IMR-90 (cell line): ENCODE results near the gene SLPI.

ENCODE experiments used
- BHLHE40 ChIP-seq: fragments of 150-350 bp; IDR thresholded peaks from 2 replicates; pipeline ENCODE4 v1.6.1; 2016; ENCODE audit warnings: mild to moderate bottlenecking, low read depth, low read length
- CEBPB ChIP-seq: IDR thresholded peaks from 2 replicates; pipeline ENCODE4 v1.6.1; 2012; ENCODE audit warnings: low read depth, low read length, improper control_type of control experiment
- CTCF ChIP-seq: conservative IDR thresholded peaks from 2 replicates; pipeline ENCODE4 v1.5.1; 2012; ENCODE audit warnings: mild to moderate bottlenecking, low read depth, low read length, improper control_type of control experiment
- ELK1 ChIP-seq: fragments of 150-350 bp; IDR thresholded peaks from 2 replicates; pipeline ENCODE4 v1.6.1; 2016; ENCODE audit warnings: low read depth, mild to moderate bottlenecking, low read length, moderate library complexity, borderline replicate concordance
- MAFK ChIP-seq: IDR thresholded peaks from 2 replicates; pipeline ENCODE4 v1.6.1; 2012; ENCODE audit warnings: low read depth, low read length, improper control_type of control experiment
- MAZ ChIP-seq: IDR thresholded peaks from 2 replicates; pipeline ENCODE4 v1.6.1; 2012; ENCODE audit warnings: low read depth, mild to moderate bottlenecking, low read length, improper control_type of control experiment, moderate library complexity, borderline replicate concordance
- MXI1 ChIP-seq: IDR thresholded peaks from 2 replicates; pipeline ENCODE4 v1.6.1; 2012; ENCODE audit warnings: low read depth, mild to moderate bottlenecking, low read length, moderate library complexity, borderline replicate concordance
- NFE2L2 ChIP-seq: fragments of 150-350 bp; IDR thresholded peaks from 2 replicates; pipeline ENCODE4 v1.6.1; 2016; ENCODE audit warnings: low read depth, mild to moderate bottlenecking, low read length
- POLR2A ChIP-seq: IDR thresholded peaks from 2 replicates; pipeline ENCODE4 v1.6.1; 2012; ENCODE audit warnings: mild to moderate bottlenecking, low read depth, low read length
- RAD21 ChIP-seq: IDR thresholded peaks from 2 replicates; pipeline ENCODE4 v1.6.1; 2012; ENCODE audit warnings: low read length, improper control_type of control experiment
- RCOR1 ChIP-seq: IDR thresholded peaks from 2 replicates; pipeline ENCODE4 v1.6.1; 2012; ENCODE audit warnings: mild to moderate bottlenecking, low read length, improper control_type of control experiment; ENCODE audit not compliant: insufficient replicate concordance
- RFX5 ChIP-seq: IDR thresholded peaks from 2 replicates; pipeline ENCODE4 v1.8.0; 2012; ENCODE audit warnings: low read depth, mild to moderate bottlenecking, low read length, moderate library complexity
- SMC3 ChIP-seq: fragments of 150-350 bp; IDR thresholded peaks from 2 replicates; pipeline ENCODE4 v1.6.1; 2016; ENCODE audit warnings: low read depth, mild to moderate bottlenecking, antibody characterized with exemption, low read length, moderate library complexity
- TF ChIP-seq, protein P1 (sequence below): fragments of 150-350 bp; IDR thresholded peaks from 2 replicates; pipeline ENCODE4 v1.6.1; 2017; ENCODE audit warnings: mild to moderate bottlenecking, antibody characterized with exemption, low read length, low read depth

GRCh38 chr20:45289942-45290676 lies 35.7 kb upstream of the SLPI start:
- TF ChIP-seq CTCF = no peak
- TF ChIP-seq POLR2A = no peak
- no peak for TF ChIP-seq RFX5
- no peak for TF ChIP-seq RAD21
- TF ChIP-seq NFE2L2 = no peak
- no peak for TF ChIP-seq CEBPB
- no peak for TF ChIP-seq ELK1
- TF ChIP-seq RCOR1 = no peak
- no peak for TF ChIP-seq BHLHE40
- TF ChIP-seq MAZ = no peak
- TF ChIP-seq MXI1 = no peak
- TF ChIP-seq MAFK = no peak
- no peak for TF ChIP-seq SMC3
- TF ChIP-seq, protein P1, sequence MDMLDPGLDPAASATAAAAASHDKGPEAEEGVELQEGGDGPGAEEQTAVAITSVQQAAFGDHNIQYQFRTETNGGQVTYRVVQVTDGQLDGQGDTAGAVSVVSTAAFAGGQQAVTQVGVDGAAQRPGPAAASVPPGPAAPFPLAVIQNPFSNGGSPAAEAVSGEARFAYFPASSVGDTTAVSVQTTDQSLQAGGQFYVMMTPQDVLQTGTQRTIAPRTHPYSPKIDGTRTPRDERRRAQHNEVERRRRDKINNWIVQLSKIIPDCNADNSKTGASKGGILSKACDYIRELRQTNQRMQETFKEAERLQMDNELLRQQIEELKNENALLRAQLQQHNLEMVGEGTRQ = no peak
